Liver (tissue), 9 donors: Measurements from ENCODE around the gene HELZ2. TPM values are rescaled to one million over a fixed set of nuclear protein-coding genes. Genes with fewer than 3 reads are reported as not detected.

ENCODE experiments used
- DNase-seq: peaks from one replicate; pipeline ENCODE4 v3.0.0-alpha.2; 2017; ENCODE audit warnings: low spot score
- H3K27ac ChIP-seq, 2 donors: one replicate each; pipeline ENCODE4 v1.7.0; 2013; ENCODE audit warnings: inconsistent platforms in 2 of 2, low read length in 2 of 2, control low read depth in 1 of 2, low read depth in 1 of 2, mild to moderate bottlenecking in 1 of 2
- H3K27me3 ChIP-seq, 4 donors: one replicate each; pipeline versions ENCODE4 v1.6.1 to v1.7.0; 2013; ENCODE audit warnings: low read length in 3 of 4, inconsistent platforms in 1 of 4, mild to moderate bottlenecking in 1 of 4, moderate library complexity in 1 of 4; ENCODE audit not compliant: control insufficient read depth in 4 of 4, insufficient read depth in 4 of 4
- H3K36me3 ChIP-seq, 4 donors: one replicate each; pipeline versions ENCODE4 v1.6.1 to v1.7.0; 2013; ENCODE audit warnings: low read length in 3 of 4, mild to moderate bottlenecking in 3 of 4, low read depth in 1 of 4, moderate library complexity in 1 of 4; ENCODE audit not compliant: control insufficient read depth in 4 of 4, insufficient read depth in 3 of 4
- H3K4me1 ChIP-seq, 4 donors: one replicate each; pipeline versions ENCODE4 v1.6.1 to v1.7.0; 2013; ENCODE audit warnings: low read length in 3 of 4, mild to moderate bottlenecking in 3 of 4, moderate library complexity in 1 of 4; ENCODE audit not compliant: control insufficient read depth in 4 of 4, insufficient read depth in 4 of 4
- H3K4me3 ChIP-seq, 3 donors: one replicate each; pipeline versions ENCODE4 v1.6.1 to v1.7.0; 2013; ENCODE audit warnings: low read length in 3 of 3, control low read depth in 1 of 3, low read depth in 1 of 3, mild to moderate bottlenecking in 1 of 3
- H3K9ac ChIP-seq, 2 donors: one replicate each; pipeline ENCODE4 v1.7.0; 2013; ENCODE audit warnings: low read length in 2 of 2, mild to moderate bottlenecking in 2 of 2, moderate library complexity in 2 of 2, control low read depth in 1 of 2, low read depth in 1 of 2
- H3K9me3 ChIP-seq, 4 donors: one replicate each; pipeline versions ENCODE4 v1.6.1 to v1.7.0; 2013; ENCODE audit warnings: low read length in 3 of 4; ENCODE audit not compliant: control insufficient read depth in 4 of 4
- ATF3 ChIP-seq: IDR thresholded peaks from 2 replicates; pipeline ENCODE4 v1.6.1; 2016; ENCODE audit warnings: antibody characterized with exemption
- CTCF ChIP-seq: fragments of 150-350 bp; IDR thresholded peaks from 2 replicates; pipeline ENCODE4 v1.5.1; 2017; ENCODE audit warnings: improper control_type of control experiment, low read depth, low read length; ENCODE audit not compliant: missing input control
- FOXA1 ChIP-seq: IDR thresholded peaks from 2 replicates; pipeline ENCODE4 v1.6.1; 2016; ENCODE audit warnings: antibody characterized with exemption
- FOXA2 ChIP-seq: IDR thresholded peaks from 2 replicates; pipeline ENCODE4 v1.6.1; 2016; ENCODE audit warnings: antibody characterized with exemption
- GABPA ChIP-seq, 2 donors: IDR thresholded peaks in 1 of 2; conservative IDR thresholded peaks in 1 of 2; 2 replicates each; pipeline ENCODE4 v1.6.1; 2016; ENCODE audit warnings: antibody characterized with exemption in 2 of 2, mild to moderate bottlenecking in 1 of 2, moderate library complexity in 1 of 2
- HNF4G ChIP-seq: IDR thresholded peaks from 2 replicates; pipeline ENCODE4 v1.6.1; 2016; ENCODE audit warnings: antibody characterized with exemption
- NR2F2 ChIP-seq: IDR thresholded peaks from 2 replicates; pipeline ENCODE4 v1.6.1; 2016; ENCODE audit warnings: antibody characterized with exemption
- REST ChIP-seq: IDR thresholded peaks from 2 replicates; pipeline ENCODE4 v1.6.1; 2016; ENCODE audit warnings: antibody characterized with exemption, mild to moderate bottlenecking
- SP1 ChIP-seq: IDR thresholded peaks from 2 replicates; pipeline ENCODE4 v1.6.1; 2018; ENCODE audit warnings: antibody characterized with exemption, mild to moderate bottlenecking
- TAF1 ChIP-seq: conservative IDR thresholded peaks from 2 replicates; pipeline ENCODE4 v1.6.1; 2016; ENCODE audit warnings: antibody characterized with exemption, mild to moderate bottlenecking
- YY1 ChIP-seq: IDR thresholded peaks from 2 replicates; pipeline ENCODE4 v1.6.1; 2016; ENCODE audit warnings: antibody characterized with exemption, mild to moderate bottlenecking
- ZBTB33 ChIP-seq: IDR thresholded peaks from 2 replicates; pipeline ENCODE4 v1.6.1; 2016; ENCODE audit warnings: antibody characterized with exemption
- WGBS: extraction: QIAGEN DNeasy Blood & Tissue Kit; methylation state at CpG from one replicate; pipeline ENCODE4 v1.1.7; 2013; 5-methylcytosine and 5-hydroxymethylcytosine counted together
- polyA plus RNA-seq, 2 donors: library from polyadenylated mRNA; stranded (reverse) in 1 of 2; unstranded in 1 of 2; fragments of 200-250 nt in 1 of 2; fragments of >200 nt in 1 of 2; fragmentation: Nextera tagmentation in 1 of 2; extraction: Ambion mirVana in 1 of 2; gene quantifications; one replicate each; pipeline versions ENCODE4 v1.2.1 to v1.2.3, GENCODE V29; 2013 to 2015
- total RNA-seq, 2 donors: library from RNA; depleted of rRNA; stranded (reverse); fragments of >200 nt; gene quantifications; one replicate each; pipeline ENCODE4 v1.2.3, GENCODE V29; 2014
- donor health status: healthy.
- donor health status: healthy.
- donor health status: healthy.
- donor health status: healthy.
- donor health status: healthy.

The HELZ2 gene
- total and polyA plus RNA-seq, 4 donors, result 3.7 to 26.6 (median 15.5) TPM

GRCh38 chr20:63529180-63529860 lies 44.7 kb downstream of the HELZ2 start:
- Histone ChIP-seq H3K9ac (no peak overlapping the region), H3K9me3 (no peaks in the 10 kb centered on the region), H3K27ac (no peak overlapping the region), H3K36me3 (no peaks in the 10 kb centered on the region), H3K27me3 (no peaks in the 10 kb centered on the region), H3K4me3 (no peak overlapping the region), H3K4me1 (peaks cover 0 to 2% (median 0%) of the 10 kb centered on the region in 4 donors)
- no peak for DNase-seq
- 88% methylated on average over 27 of the region's 27 CpGs for WGBS
- no peak for TF ChIP-seq ATF3
- no peak for TF ChIP-seq ZBTB33
- TF ChIP-seq CTCF, result no peak
- TF ChIP-seq FOXA1, result no peak
- TF ChIP-seq NR2F2, result no peak
- TF ChIP-seq REST, result no peak
- TF ChIP-seq FOXA2, result no peak
- no peak for TF ChIP-seq GABPA (IDR thresholded peaks at IDR 0.05 in 1 of 2, conservative IDR thresholded peaks at IDR 0.05 in 1 of 2)

GRCh38 chr20:63527184-63527583 lies 46.9 kb downstream of the HELZ2 start:
- no peaks in the 10 kb centered on the region for H3K27me3 ChIP-seq
- TF ChIP-seq REST (no peak), GABPA (IDR thresholded peaks at IDR 0.05 in 1 of 2, conservative IDR thresholded peaks at IDR 0.05 in 1 of 2) (no peak), FOXA1 (no peak), YY1 (no peak), TAF1 (no peak), ZBTB33 (no peak), SP1 (no peak), HNF4G (no peak)
- no peaks in the 10 kb centered on the region for H3K36me3 ChIP-seq
- no peak overlapping the region for H3K27ac ChIP-seq
- H3K9ac ChIP-seq, result no peak overlapping the region
- WGBS, result 91% methylated on average over 9 of the region's 9 CpGs
- H3K9me3 ChIP-seq, result no peaks in the 10 kb centered on the region
- no peak overlapping the region for H3K4me3 ChIP-seq
- no peak for DNase-seq
- H3K4me1 ChIP-seq, result peaks cover 0 to 2% (median under 1%) of the 10 kb centered on the region in 4 donors
